HG02759 (cell line): ENCODE results near the gene SPNS2.

Experiments used
- ATAC-seq: cut with Tn5 transposase; IDR thresholded peaks from one replicate; pipeline ENCODE4 v1.9.1; 2021; ENCODE audit warnings: mild to moderate bottlenecking, moderate library complexity; ENCODE audit not compliant: unreplicated experiment

SPNS2 gene

DNA sequence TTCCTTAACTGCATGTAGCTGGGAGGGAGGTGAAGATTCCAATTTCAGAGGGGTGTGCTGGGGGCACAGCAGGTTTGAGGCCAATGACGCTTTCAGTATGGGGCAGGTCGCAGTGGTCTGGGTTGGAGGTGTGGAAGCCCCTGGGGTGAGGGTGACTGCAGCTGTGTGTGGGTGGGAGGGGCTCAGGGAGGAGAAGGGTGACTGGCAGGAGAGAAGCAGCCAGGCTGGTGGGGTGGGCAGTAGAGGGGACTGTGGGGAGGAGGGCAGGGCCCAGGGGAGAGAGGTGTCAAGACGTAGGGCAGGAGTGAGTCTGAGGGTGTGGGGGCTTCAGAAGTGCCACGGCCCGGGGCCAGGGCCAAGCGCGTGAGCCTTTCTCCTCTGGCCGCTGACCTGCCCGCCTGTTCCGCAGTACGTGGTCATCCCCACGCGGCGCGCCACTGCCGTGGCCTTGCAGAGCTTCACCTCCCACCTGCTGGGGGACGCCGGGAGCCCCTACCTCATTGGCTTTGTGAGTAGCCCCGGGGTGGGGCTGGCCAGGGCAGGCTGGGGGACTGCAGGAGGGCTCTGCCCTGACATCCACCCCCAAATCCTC, 37.1 kb downstream of the SPNS2 start:
- ATAC-seq, result no peak

DNA sequence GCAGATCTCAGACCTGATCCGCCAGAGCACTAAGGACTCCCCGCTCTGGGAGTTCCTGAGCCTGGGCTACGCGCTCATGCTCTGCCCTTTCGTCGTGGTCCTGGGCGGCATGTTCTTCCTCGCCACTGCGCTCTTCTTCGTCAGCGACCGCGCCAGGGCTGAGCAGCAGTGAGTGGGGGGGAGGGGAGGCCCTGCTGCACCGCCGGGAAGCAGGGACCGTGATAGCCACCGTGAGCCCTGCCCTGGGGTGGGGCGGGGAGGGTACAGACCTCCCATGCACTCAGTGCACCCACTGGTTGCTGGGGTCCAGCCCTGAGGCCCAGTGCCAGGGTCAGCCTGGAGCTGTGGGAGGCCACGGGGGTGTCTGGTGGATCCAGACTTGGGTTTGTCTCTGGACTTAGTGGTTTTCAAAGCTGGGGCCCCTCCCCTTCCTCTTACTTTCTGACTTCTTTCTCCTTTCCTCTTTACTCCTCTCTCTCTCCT, 37.6 kb downstream of the SPNS2 start:
- ATAC-seq, result no peak

DNA sequence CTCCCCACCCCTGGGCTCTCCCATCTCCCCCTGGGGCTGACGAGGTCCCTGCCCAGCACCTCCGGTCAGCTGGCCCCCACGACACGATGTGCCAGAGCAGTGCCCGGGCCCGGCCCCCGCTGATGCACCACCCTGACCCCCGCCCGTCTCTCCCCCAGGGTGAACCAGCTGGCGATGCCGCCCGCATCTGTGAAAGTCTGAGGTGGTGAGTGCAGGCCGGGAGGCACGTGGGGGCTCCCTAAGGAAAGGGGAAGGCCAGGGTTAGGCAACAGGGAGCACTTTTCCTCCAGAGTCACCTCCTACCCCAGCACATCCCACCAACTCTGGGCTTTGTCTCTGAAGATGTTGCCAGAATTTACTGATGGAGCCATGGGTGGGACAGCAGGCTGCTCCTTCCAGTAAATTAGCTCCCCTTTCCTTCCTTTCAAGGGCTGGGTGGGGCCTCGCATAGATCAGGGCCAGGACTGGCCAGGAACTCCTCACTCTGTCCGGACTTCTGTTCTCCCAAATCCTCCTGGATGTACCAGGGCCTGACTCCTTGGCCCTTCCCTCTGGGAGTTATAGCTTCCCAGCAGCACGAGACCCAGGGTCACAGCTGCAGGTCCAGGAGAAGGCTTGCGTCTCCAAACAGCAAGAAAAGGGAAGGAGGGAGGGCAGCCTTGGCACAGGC, 38.2 kb downstream of the SPNS2 start:
- no peak for ATAC-seq

- no peak for ATAC-seq
These were observed 39.0 kb downstream of the SPNS2 start for GRCh38 chr17:4537451-4538235.

GRCh38 chr17:4538236-4539002, 39.7 kb downstream of the SPNS2 start:
- no peak for ATAC-seq

- ATAC-seq, result no peak
These were observed 40.3 kb downstream of the SPNS2 start for GRCh38 chr17:4539025-4539424.

DNA sequence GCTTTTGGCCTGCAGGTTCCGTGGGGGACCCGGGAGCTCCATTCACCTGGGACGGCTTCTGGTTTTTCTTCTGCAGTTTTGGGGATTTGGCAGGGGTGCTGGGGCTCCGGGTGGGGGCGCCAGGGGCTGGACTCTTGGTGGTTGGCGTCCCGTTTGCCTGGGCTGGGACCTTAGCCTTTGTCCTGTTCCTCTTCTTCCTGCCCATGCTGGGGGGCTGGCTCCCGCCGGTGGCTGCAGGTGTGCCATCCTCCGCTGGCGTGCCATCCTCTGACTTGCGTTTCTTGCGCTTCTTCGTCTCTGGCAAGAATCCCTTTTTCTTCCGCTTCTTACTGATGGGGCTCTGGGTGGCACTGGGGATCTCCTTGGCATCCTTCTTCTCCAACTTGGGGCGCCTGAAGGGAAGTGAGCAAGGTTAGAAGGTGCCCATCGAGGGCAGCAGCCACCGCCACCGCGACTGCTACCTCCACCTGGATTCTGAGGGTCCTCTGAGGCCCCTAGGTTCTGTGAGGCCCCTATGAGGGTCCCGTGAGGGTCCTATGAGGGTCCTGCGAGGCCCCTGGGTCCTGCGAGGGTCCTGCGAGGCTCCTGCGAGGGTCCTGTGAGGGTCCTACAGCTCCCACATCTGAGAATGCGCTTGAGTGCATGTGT, 41.0 kb downstream of the SPNS2 start:
- ATAC-seq, result no peak

DNA sequence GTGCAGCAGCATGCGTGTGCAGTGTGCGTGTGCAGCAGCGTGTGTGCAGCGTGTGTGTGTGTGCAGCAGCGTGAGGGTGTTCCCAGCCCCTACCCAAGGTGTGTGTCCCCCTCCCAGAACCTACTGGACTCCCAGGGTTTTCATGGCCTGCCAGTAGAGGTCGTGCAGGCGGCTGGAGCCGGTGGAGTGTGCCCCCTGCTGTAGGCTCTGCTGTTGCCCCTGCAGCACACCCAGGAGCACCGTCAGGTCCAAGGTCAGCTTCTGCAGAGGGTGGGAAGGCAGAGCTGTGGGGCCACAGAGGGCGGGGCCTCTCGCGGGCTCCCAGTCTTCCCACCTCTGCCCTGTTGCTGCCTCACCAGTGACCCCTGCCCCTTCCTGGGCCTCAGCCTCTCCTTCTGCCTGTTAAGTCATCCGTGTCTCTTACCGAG, 41.6 kb downstream of the SPNS2 start:
- no peak for ATAC-seq

- no peak for ATAC-seq
These were observed 42.1 kb downstream of the SPNS2 start for GRCh38 chr17:4540687-4541327.

GRCh38 chr17:4541328-4542002, 42.8 kb downstream of the SPNS2 start:
- no peak for ATAC-seq

GRCh38 chr17:4542003-4542725, 43.5 kb downstream of the SPNS2 start:
- ATAC-seq, result no peak

- ATAC-seq, result no peak
These were observed 44.1 kb downstream of the SPNS2 start for GRCh38 chr17:4542726-4543191.

- ATAC-seq, result no peak
These were observed 44.9 kb downstream of the SPNS2 start for GRCh38 chr17:4543557-4544026.

DNA sequence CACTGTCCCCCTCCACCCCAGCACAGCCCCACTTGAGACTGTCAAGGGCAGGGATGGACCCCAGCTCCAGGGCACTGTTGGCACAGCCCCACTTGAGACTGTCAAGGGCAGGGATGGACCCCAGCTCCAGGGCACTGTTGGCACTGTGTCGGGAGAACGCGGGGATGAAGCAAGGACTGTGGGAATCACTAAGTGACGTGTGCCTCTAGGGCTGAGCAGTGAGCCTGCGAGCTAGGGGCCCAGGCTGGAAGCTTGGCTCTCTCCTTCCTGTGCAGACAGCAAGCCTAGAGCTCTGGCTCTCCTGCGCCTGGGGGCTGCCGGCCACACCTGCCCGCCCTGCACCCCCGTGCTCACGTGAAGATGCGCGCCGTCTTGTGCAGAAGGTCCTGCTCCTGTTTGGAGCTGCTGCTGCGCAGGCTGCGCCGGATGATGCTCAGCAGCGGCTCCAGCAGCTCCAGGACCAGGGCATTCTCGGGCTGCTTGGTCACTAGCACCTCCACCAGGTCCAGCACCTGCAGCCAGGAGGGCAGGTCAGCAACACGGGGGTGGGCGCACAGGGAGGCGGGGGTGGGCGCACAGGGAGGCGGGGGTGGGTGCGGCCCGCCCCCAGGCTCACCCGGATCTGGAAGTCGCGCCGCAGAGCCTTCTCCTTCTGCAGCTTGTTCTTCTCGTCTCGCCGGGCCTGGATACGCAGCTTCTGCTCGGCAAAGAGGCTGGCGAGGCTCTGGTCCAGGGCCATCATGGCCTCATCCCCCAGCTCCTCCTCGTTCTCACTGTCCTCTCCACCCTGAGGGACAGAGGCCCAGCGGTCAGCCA, 45.7 kb downstream of the SPNS2 start:
- no peak for ATAC-seq

GRCh38 chr17:4544951-4545216, 46.2 kb downstream of the SPNS2 start:
- no peak for ATAC-seq

GRCh38 chr17:4545217-4545951, 46.7 kb downstream of the SPNS2 start:
- ATAC-seq, result no peak

GRCh38 chr17:4547118-4547906, 48.6 kb downstream of the SPNS2 start:
- no peak for ATAC-seq
